Glomerular endothelial cell (primary cell): ENCODE data around the gene PARVB. TPM values are rescaled to one million over a fixed set of nuclear protein-coding genes. Genes with fewer than 3 reads are reported as not detected.
"Not testable (repeated sequence)": the region's sequence is repeated elsewhere in the genome, so short reads cannot be mapped to it uniquely, and the experiment has no call there.

ENCODE experiments used
- DNase-seq: peaks from one replicate; pipeline ENCODE4 v3.0.0-alpha.2; 2011; ENCODE audit warnings: low read depth, low spot score; ENCODE audit errors: extremely low read depth
- total RNA-seq: library from RNA; depleted of rRNA; stranded (reverse); fragments of >200 nt; gene quantifications from 2 replicates; pipeline ENCODE4 v1.2.3, GENCODE V29; 2015

PARVB gene
- total RNA-seq, 1 donor from 2014 or later, result 118 TPM

DNA sequence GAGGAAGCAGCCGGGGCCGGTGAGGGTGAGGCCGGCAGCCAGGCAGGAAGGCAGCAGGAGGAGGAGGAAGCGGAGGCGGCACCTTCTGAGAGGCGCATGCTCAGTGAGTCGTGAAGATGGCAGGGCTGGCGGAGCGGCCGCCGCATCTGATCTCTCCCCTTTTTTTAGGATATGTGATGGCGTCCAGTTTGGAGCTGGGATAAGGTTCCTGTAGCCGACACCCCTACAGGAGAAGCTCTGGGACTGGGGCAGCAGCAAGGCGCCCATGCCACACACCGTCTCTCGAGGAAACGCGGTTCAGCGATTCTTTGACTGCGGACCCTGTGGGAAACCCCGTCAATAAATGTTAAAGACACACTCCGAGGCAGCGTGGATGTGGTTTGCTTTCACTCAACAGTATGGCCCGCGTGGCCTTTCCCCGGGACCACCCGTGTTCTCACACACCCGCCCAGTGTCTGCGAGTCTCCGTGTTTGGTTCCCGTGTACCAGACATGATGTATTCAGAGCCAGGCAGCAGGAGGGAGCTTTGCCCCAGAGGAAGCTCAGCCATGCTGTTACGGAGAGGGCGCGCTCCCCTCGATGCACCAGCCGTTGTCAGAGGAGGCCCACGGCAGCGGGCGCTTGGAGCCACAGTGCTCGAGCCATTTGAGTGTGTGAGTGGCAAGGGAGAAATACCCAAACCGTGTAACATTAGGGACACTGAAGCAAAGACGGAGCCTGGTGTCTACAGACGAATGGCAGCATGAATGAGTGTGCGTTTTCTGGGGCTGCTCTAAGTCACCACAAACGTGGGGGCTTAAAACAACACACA, 27.7 kb upstream of the PARVB start:
- DNase-seq, result no peak

DNA sequence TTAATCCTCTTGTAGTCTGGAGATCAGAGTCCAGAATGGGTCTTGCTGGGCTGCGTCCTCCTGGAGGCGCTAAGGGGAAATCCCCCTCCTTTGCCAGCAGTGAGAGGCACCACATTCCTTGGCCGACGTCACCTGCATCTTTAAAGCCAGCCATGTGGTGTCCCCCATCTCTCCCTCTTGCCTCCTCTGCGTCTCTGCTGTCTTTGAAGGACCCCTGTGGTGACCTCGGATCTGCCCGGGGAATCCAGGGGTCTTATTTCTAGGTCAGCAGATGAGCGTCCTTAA, 27.2 kb upstream of the PARVB start:
- DNase-seq, result no peak

GRCh38 chr22:43998679-43999264, 25.3 kb upstream of the PARVB start:
- no peak for DNase-seq

GRCh38 chr22:43999378-43999777, 24.7 kb upstream of the PARVB start:
- DNase-seq, result no peak

GRCh38 chr22:44000123-44000522, 24.0 kb upstream of the PARVB start:
- DNase-seq, result no peak

- no peak for DNase-seq
These were observed 22.6 kb upstream of the PARVB start for GRCh38 chr22:44001521-44001920.

- no peak for DNase-seq
These were observed 21.8 kb upstream of the PARVB start for GRCh38 chr22:44002324-44002723.

GRCh38 chr22:44002997-44003396, 21.1 kb upstream of the PARVB start:
- DNase-seq, result no peak

DNA sequence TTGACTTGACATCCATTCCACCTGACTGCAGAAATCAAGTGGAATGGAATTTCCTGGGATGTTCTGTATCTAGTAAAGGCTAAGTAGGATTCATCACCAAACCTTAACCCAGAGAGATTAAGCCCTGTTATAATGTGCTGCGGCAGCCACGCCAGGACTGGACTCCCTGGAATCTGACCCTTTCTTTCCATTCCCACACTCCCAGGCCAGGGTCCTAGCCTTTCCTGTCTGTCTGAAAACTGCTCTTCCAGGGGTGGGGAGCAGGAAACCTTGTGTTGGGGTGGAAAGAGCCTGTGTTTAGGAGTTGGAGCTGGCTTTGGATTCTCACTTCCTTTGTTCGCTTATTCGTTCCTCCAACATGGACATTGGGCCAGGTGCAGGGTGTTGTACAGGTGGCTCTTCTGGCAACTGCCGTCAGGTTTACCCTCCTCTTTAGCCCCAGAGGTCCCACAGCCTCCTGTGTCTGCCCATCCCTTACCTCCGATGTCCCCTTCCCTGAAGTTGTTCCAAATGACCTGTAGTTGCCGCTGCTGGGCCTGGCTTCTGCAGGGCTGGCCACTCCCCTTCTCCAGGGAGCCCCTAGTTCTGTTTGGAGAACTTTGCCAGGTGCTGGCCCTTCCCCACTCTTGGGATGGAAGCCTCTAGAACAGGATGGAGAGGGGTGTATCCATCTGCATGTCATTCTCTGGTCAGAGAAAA, 20.5 kb upstream of the PARVB start:
- no peak for DNase-seq

DNA sequence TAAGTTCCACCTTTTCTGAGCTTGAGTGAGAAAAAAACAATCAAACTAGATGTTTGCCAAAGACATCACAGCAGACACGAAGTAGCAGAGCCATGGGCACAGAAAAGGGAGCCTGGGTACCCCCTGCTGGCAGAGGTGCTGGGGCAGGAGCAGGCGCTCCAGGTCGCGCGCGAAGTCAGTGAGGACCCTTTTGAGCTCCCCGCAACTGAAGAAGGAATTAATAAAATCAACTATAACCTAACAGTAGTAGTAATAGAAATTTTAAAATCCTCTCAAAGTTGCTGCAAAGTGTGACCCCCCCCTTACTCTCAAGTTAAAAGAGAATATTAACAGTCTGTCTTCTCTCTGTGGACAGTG, 20.0 kb upstream of the PARVB start:
- DNase-seq, result no peak

GRCh38 chr22:44005524-44005923, 18.6 kb upstream of the PARVB start:
- DNase-seq, result no peak

DNA sequence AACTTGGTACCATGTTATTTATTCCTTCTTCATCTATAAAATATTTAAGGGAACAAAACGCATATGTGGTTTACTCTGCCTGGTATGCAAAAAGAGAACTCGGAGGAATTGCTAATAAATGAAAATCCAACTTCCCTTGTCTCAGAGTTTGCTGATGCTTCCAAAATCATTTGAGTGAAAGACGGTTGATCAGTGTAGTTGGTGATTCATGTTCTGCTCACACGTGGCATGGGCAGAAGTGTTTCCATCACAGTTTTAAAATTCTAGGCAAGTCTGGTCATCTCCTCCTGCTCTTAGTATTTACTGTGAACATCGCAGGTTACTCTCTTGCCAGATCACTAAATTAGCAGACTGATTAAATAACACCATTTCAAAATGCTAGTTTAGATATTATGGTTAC, 11.9 kb upstream of the PARVB start:
- DNase-seq, result no peak

- DNase-seq, result no peak
These were observed 11.5 kb upstream of the PARVB start for GRCh38 chr22:44012591-44012990.

DNA sequence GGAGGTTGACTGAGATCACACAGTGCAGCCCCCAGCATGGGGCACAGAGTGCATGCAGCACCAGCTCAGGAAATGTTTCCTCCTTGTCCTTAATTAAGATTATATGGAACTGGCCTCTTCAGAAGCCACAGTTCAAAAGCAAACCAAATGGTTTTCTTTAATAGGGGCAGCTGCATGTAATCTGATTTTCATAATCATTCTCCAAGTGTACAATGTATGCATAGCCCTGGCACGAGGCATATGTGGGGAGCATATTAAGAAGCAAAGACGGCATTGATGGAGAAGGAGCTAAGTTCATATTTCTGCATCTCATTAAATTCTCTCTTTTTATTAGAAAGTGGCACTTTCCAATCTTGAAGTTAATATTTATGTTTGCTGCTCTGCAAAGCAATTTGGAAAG, 9.9 kb upstream of the PARVB start:
- no peak for DNase-seq

- not testable (repeated sequence) for DNase-seq
These were observed 7.5 kb upstream of the PARVB start for GRCh38 chr22:44016586-44016985.

DNA sequence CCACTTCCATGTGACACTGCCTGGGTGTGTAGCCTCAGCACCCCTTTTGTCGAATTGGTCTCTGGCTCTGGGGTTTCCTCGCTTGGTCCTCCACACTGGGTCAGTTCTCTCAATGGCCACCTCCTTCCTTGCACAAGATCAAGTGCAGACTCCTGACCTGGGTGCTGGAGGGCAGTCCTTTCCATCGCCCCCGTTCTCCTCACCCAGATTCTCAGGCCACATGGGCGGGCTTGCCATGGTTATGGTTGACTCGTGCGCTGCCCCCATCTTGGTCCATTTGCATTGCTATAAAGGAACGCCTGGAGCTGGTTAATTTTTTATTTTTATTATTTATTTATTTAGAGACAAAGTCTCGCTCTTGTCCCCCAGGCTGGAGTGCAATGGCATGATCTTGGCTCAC, 5.5 kb upstream of the PARVB start:
- no peak for DNase-seq

DNA sequence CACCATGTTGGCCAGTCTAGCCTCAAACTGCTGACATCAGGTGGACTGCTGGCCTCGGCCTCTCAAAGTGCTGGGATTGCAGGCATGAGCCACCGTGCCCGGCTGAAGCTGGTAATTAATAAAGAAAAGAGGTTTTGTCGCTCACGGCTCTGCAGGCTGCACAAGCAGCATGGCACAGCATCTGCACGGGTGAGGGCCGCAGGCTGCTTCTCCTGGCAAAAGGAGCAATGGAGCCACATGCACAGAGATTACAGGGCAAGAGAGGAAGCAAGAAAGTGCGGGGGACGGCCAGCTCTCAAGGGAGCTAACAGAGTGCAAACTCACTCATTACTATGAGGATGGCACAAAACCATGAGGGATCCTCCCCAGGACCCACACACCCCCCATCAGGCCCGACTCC, 4.7 kb upstream of the PARVB start:
- DNase-seq, result no peak

DNA sequence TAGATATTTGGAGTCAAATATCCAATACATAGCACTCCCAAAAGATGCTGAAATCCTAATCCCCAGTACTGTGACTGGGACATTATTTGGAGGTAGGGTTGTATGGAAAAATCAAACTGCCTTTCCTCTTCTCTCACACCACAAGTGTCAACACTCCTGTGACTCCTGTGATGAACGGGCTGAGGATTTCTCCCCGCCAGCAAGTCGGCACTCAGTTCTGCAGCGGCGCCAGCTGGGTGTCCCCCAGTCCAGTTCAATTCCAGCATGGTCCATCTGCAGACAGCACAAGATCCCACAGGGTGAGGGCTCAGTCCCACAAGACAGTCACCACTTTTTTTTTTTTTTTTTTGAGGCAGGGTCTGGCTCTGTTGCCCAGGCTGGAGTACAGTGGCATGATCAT, 4.3 kb upstream of the PARVB start:
- DNase-seq, result no peak

DNA sequence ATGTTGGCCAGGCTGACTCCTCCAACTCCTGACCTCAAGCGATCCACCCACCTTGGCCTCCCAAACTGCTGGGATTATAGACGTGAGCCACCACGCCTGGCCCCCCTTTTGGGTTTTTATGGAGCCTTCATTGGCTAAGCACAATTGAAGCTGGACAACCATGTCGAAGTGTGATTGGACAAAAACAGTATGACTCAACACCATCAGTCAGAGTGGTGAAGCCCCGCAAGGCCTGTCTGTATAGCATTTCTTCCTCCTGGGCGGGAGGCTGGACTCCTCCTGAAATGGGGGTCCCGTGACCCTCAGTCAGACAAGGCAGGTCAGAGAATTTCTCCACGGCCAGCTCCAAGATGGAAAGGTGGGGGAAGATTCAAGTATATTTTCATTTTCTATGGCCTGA, 3.1 kb upstream of the PARVB start:
- DNase-seq, result no peak

- DNase-seq, result no peak
These were observed 456 bp upstream of the PARVB start for GRCh38 chr22:44023404-44024287.
